GM21619 (cell line): ENCODE measurements around the gene ZMYND15.

Experiments used
- ATAC-seq: cut with Tn5 transposase; IDR thresholded peaks from one replicate; pipeline ENCODE4 v1.9.1; 2021; ENCODE audit not compliant: unreplicated experiment

The ZMYND15 gene

GRCh38 chr17:4785311-4786105, 45.9 kb downstream of the ZMYND15 start:
- ATAC-seq: no peak

DNA sequence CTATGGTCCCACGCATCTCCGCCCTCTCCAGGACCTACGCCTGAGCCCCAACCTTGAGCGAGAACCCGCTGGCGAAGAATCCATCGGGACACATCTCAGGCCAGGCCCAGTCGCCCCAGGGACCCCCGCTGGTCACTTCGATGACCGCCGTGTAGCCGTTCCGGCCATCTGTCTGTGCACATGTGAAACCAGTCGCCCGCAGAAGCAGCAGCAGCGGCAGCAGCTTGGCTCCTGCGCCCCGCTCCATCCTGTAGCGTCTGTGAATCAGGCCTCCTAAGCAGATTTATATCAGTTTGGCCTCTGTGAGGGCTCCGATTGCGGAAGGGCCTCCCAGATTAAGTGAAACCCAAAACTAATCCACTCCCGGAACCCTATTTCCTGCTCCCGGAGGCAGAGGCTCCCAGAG, 46.5 kb downstream of the ZMYND15 start, which contains the start of gene VMO1:
TSS of gene VMO1 (minus strand) at position 259 of the 406 bp plus-strand sequence. CDS start at position 247, 12 bp downstream.
- ATAC-seq: no peak

DNA sequence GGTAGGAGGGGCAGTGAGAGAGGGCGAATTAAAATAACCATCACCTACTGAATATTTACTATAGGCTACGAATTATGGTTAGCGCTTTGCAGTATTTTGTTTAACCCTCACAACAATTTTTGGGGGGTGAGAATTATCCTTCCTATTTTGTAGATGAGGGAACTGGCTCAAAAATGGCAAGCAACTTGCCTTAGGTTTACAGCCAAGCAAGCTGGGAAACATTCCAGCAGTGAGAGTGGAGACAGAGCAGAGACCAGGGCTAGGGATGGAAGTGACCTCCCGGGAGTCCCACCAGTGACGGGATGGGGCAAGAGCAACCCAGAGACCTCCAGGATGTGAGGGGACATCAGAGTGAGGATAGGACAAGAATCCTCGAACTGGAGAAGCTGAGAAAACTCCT, 46.9 kb downstream of the ZMYND15 start:
- no peak for ATAC-seq

- ATAC-seq: no peak
Measured at GRCh38 chr17:4788159-4788806, 48.6 kb downstream of the ZMYND15 start.

DNA sequence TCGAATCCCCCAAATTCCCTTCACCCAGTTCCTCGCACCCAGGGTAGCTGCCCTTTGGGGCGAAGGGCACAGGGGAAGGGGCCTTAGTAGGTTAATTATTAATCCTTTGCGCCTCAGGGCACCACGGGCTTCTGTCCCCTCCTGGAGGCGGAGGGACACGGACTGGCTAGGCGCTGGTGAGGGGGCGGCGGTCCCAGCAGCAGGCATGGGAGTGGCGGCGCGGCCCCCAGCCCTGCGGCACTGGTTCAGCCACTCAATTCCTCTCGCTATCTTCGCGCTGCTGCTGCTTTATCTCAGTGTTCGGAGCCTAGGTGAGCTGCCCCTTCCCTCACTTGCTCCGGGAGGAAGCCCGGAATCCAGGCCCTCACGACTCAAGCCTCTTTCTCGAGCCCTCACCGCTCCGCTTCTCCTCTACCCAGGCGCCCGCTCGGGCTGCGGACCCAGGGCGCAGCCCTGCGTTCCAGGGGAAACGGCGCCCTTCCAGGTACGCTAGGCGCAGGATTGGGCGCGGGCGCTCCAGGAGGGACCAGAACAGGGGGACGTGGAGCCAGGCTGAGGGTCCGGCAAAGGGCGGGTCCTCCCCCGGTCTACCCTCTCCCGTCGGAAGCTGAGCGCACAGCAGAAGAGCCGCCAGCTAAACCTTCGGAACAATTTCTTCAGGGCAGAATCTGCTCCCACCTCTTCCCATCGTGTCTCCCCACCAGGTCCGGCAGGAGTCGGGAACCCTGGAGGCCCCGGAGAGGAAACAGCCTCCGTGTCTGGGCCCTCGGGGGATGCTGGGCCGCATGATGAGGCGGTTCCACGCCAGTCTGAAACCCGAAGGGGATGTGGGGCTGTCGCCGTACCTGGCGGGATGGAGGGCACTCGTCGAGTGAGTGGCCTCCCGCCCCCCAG, 49.4 kb downstream of the ZMYND15 start, which contains the start of gene GLTPD2:
TSS of gene GLTPD2 (plus strand) at position 158 of the 894 bp plus-strand sequence. CDS start at position 206, 48 bp downstream.
- ATAC-seq: no peak

DNA sequence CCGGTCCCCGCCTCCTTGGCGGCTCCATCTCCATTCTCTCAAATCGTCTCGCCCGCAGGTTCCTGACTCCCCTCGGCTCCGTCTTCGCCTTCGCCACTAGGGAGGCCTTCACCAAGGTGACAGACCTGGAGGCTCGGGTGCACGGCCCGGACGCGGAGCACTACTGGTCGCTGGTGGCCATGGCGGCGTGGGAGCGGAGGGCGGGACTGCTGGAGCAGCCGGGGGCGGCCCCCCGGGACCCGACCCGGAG, 50.0 kb downstream of the ZMYND15 start:
- ATAC-seq: peak; percentile 36

DNA sequence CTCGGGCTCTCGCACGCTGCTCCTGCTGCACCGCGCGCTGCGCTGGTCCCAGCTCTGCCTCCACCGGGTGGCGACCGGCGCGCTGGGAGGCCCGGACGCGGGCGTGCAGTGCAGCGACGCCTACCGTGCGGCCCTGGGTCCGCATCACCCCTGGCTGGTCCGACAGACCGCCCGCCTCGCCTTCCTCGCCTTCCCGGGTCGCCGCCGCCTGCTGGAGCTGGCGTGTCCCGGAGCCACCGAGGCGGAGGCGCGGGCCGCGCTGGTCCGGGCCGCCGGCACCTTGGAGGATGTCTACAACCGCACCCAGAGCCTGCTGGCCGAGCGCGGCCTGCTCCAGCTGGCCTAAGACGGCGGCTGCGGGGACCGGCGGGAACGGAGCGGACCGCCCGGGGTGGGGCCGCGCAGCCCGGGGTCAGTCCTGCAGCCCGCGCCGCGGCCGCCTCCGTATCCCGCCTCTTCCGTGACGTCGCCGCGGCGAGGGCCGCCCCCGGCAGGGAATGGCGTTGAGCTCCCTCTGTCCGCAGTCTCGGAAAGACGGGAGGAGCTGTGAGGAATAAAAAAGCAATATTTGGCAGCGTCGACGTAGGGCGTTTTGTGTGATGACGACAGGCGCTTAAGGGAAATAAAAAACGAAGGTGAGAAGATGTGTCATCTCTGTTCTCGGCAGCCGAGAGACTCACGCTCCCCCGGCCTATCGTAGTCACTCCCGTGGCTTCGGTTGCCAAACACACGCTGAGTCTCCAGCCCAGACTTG, 50.5 kb downstream of the ZMYND15 start:
- ATAC-seq: peak; percentile 67

GRCh38 chr17:4790705-4791088, 51.1 kb downstream of the ZMYND15 start:
- ATAC-seq: no peak

DNA sequence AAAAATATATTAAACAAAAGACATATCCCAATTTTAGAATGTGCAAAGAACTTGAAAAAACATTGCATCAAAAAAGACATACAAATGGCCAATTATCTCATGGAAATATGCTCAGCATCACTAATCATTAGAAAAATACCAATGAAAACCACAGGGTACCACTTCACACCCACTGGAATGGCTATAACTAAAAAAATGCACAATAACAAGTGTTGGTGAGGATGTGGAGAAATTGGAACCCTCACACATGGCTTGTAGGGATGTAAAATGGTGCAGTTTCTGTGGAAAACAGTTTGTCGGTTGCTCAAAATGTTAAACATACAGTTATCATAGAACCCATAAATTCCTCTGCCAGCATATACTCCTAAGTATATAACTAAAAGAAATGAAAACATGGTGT, 55.5 kb downstream of the ZMYND15 start:
- ATAC-seq: no peak
